ENCODE data around the gene NDST1. TPM values are rescaled to one million over a fixed set of nuclear protein-coding genes. Genes with fewer than 3 reads are reported as not detected.
A peak's percentile ranks its signal among the peaks of the same experiment; 100 is the strongest.

Gene NDST1
- total RNA-seq, 6 donors from 2014 or later, result 81.7 to 265 (median 166) TPM

DNA sequence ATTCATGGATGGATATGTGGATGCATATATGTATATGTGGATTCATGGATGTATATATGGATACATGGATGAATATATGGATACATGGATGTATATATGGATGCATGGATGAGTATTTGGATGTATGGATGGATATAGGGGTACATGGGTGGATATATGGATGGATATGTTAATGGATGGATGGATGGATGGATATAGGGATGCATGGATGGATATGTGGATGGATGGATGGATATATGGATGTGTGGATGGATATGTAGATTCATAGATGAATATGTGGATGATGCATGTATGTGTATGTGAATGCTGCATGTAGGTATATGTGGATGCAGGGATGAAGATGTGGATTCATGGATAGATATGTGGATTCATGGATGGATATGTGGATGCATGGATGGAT lies 79.1 kb downstream of the NDST1 start:
- Histone ChIP-seq H3K9me3 (no peaks in the 10 kb centered on the region), H3K27ac (no peak overlapping the region), H3K4me1 (peaks cover 15 to 26% (median 25%) of the 10 kb centered on the region in 4 donors), H3K4me3 (no peak overlapping the region), H3K36me3 (no peaks in the 10 kb centered on the region), H3K27me3 (no peaks in the 10 kb centered on the region)
- no peak for ATAC-seq (ENCODE audit: low FRiP score in 2 of 2)
- TF ChIP-seq, protein P1, sequence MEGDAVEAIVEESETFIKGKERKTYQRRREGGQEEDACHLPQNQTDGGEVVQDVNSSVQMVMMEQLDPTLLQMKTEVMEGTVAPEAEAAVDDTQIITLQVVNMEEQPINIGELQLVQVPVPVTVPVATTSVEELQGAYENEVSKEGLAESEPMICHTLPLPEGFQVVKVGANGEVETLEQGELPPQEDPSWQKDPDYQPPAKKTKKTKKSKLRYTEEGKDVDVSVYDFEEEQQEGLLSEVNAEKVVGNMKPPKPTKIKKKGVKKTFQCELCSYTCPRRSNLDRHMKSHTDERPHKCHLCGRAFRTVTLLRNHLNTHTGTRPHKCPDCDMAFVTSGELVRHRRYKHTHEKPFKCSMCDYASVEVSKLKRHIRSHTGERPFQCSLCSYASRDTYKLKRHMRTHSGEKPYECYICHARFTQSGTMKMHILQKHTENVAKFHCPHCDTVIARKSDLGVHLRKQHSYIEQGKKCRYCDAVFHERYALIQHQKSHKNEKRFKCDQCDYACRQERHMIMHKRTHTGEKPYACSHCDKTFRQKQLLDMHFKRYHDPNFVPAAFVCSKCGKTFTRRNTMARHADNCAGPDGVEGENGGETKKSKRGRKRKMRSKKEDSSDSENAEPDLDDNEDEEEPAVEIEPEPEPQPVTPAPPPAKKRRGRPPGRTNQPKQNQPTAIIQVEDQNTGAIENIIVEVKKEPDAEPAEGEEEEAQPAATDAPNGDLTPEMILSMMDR (IDR thresholded peaks at IDR 0.05), result no peak
- TF ChIP-seq EP300 (IDR thresholded peaks at IDR 0.05) (no peak), POLR2A (IDR thresholded peaks at IDR 0.05) (no peak), POLR2AphosphoS5 (IDR thresholded peaks at IDR 0.05) (no peak)
- no peak for DNase-seq

- Histone ChIP-seq H3K27ac (no peak overlapping the region), H3K27me3 (no peaks in the 10 kb centered on the region), H3K36me3 (no peaks in the 10 kb centered on the region), H3K4me3 (no peak overlapping the region), H3K9me3 (no peaks in the 10 kb centered on the region), H3K4me1 (peaks cover 9 to 23% (median 19%) of the 10 kb centered on the region in 4 donors)
- DNase-seq (no peak), ATAC-seq (ENCODE audit: low FRiP score in 2 of 2) (no peak)
- TF ChIP-seq, protein P1 (IDR thresholded peaks at IDR 0.05), result no peak
- TF ChIP-seq POLR2A (IDR thresholded peaks at IDR 0.05), result no peak
- no peak for TF ChIP-seq EP300 (IDR thresholded peaks at IDR 0.05)
- TF ChIP-seq POLR2AphosphoS5 (IDR thresholded peaks at IDR 0.05), result no peak
- WGBS, 2 donors, result 59 to 93% methylated on average over 1 to 6 of the region's 6 CpGs
These were observed 80.1 kb downstream of the NDST1 start for GRCh38 chr5:150587856-150588595.

DNA sequence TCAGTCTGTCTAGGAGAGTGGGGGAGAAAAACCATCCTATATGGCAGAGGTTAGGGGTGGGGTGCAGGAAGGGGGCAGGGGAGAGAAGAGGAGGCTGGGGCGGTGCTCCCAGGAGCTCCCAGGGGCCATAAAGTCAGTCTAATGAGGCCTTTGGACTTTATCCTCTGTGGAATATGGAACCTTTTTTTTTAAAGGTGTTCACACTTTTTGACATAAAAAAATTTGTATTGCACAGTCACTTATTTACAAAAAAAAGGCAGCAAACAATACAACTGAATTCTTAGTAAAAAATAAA lies 80.6 kb downstream of the NDST1 start:
- ATAC-seq (ENCODE audit: low FRiP score in 2 of 2) (no peak), DNase-seq (no peak)
- no peak for TF ChIP-seq POLR2A (IDR thresholded peaks at IDR 0.05)
- TF ChIP-seq EP300 (IDR thresholded peaks at IDR 0.05), result no peak
- no peak for TF ChIP-seq POLR2AphosphoS5 (IDR thresholded peaks at IDR 0.05)
- TF ChIP-seq, protein P1 (IDR thresholded peaks at IDR 0.05), result no peak
- Histone ChIP-seq H3K36me3 (no peaks in the 10 kb centered on the region), H3K27me3 (no peaks in the 10 kb centered on the region), H3K27ac (no peak overlapping the region), H3K9me3 (no peaks in the 10 kb centered on the region), H3K4me1 (peaks cover 9 to 26% (median 24%) of the 10 kb centered on the region in 4 donors), H3K4me3 (no peak overlapping the region)
- WGBS, 2 donors, result 95 to 96% methylated on average over 1 of the region's 1 CpG

GRCh38 chr5:150589862-150590601 lies 82.1 kb downstream of the NDST1 start:
- ATAC-seq (ENCODE audit: low FRiP score in 2 of 2) (peak; percentile 60 to 82), DNase-seq (no peak)
- H3K9me3 ChIP-seq, result no peaks in the 10 kb centered on the region
- H3K36me3 ChIP-seq, result no peaks in the 10 kb centered on the region
- TF ChIP-seq POLR2A (IDR thresholded peaks at IDR 0.05) (no peak), POLR2AphosphoS5 (IDR thresholded peaks at IDR 0.05) (peak in 1 of 2 donors; percentile 51), EP300 (IDR thresholded peaks at IDR 0.05) (no peak)
- TF ChIP-seq, protein P1 (IDR thresholded peaks at IDR 0.05), result peak in 5 of 6 experiments; percentile 31 to 56 (median 48)
- H3K27me3 ChIP-seq, result no peaks in the 10 kb centered on the region
- H3K4me3 ChIP-seq, result no peak overlapping the region
- peaks cover 14 to 38% (median 36%) of the 10 kb centered on the region in 4 donors for H3K4me1 ChIP-seq
- peak overlapping the region; percentile 19 to 65 (median 59) for H3K27ac ChIP-seq
- 72 to 86% methylated on average over 11 to 12 of the region's 12 CpGs for WGBS, 2 donors
